K562 (cell line): ENCODE results near the gene ETS1. TPM values are rescaled to one million over a fixed set of nuclear protein-coding genes. Genes with fewer than 3 reads are reported as not detected.

Source experiments
- ATAC-seq: fragments of 200-7000 bp; cut with Tn5 transposase; 3 replicates; pipeline ENCODE4 v1.9.1; 2020; ENCODE audit warnings: moderate library complexity
- BruUV-seq: library from RNA; stranded (reverse); fragments of 400-500 nt; replicated peaks from 2 replicates; lab custom pipeline; 2021; lab: Mats Ljungman, UMichigan
- CTCF ChIA-PET: fragments of 300-600 bp; formaldehyde crosslinking; extraction: SDS; loops from one replicate; lab custom pipeline; 2021; ENCODE audit warnings: low intra/inter-chr PET ratio; lab: Yijun Ruan, JAX
- POLR2A ChIA-PET: fragments of 300-600, 350-650 bp; sonication (Branson Sonifier 250); formaldehyde crosslinking; extraction: SDS; loops from one replicate; lab custom pipeline; 2021; ENCODE audit warnings: antibody characterized with exemption, inconsistent platforms; lab: Yijun Ruan, JAX
- DNase-seq, 4 experiments: peaks; one replicate each; pipeline versions ENCODE4 v3.0.0 to v3.0.0-alpha.2; 2011 to 2018; ENCODE audit warnings: low spot score in 3 of 4, mixed read lengths in 3 of 4; ENCODE audit errors: extremely low read depth in 1 of 4
- FAIRE-seq: peaks from 2 replicates; lab custom pipeline; 2011; peaks lifted over from hg19 to GRCh38; lab: Jason Lieb, UNC
- H2AFZ ChIP-seq: 2 replicates; pipeline ENCODE4 v1.6.0; 2011; ENCODE audit warnings: low read depth, low read length, control low read depth, inconsistent platforms
- H3K27ac ChIP-seq: fragments of 200-600 bp; 3 replicates; pipeline ENCODE4 v1.8.0; 2011; ENCODE audit warnings: low read depth, mild to moderate bottlenecking, control low read depth, inconsistent platforms, low read length, moderate library complexity, mixed read lengths; ENCODE audit errors: extremely low read depth
- H3K27me3 ChIP-seq, 2 experiments: fragments of 300-600 bp in 1 of 2; 2 replicates in 1 of 2; 3 replicates in 1 of 2; pipeline versions ENCODE4 v1.6.0 to v1.8.0; 2011; ENCODE audit warnings: inconsistent platforms in 2 of 2, low read length in 2 of 2, mild to moderate bottlenecking in 1 of 2, mixed read lengths in 1 of 2, moderate library complexity in 1 of 2; ENCODE audit not compliant: control insufficient read depth in 2 of 2, insufficient read depth in 2 of 2
- H3K36me3 ChIP-seq: fragments of 300-600 bp; 3 replicates; pipeline ENCODE4 v1.8.0; 2011; ENCODE audit warnings: mild to moderate bottlenecking, low read length, inconsistent platforms; ENCODE audit not compliant: control insufficient read depth, insufficient read depth
- H3K4me1 ChIP-seq, 2 experiments: fragments of 200-600 bp in 1 of 2; replicated peaks in 1 of 2; 2 replicates in 1 of 2; 3 replicates in 1 of 2; pipeline versions ENCODE4 v1.5.1 to v1.8.0; 2011; ENCODE audit warnings: inconsistent platforms in 2 of 2, low read length in 2 of 2, mild to moderate bottlenecking in 1 of 2, mixed read lengths in 1 of 2, moderate library complexity in 1 of 2; ENCODE audit not compliant: control insufficient read depth in 2 of 2, insufficient read depth in 2 of 2
- H3K4me2 ChIP-seq: 2 replicates; pipeline ENCODE4 v1.6.1; 2011; ENCODE audit warnings: low read length, control low read depth, inconsistent platforms, mixed read lengths; ENCODE audit not compliant: insufficient read depth
- H3K4me3 ChIP-seq: fragments of 200-600 bp; sonication (generic), shearing (Covaris generic); 2 replicates; pipeline ENCODE4 v1.5.1; 2016; ENCODE audit warnings: control low read depth, inconsistent platforms
- H3K79me2 ChIP-seq: fragments of 200-600 bp; 3 replicates; pipeline ENCODE4 v1.8.0; 2011; ENCODE audit warnings: low read length, inconsistent platforms; ENCODE audit not compliant: control insufficient read depth, insufficient read depth
- H3K9ac ChIP-seq, 2 experiments: 2 replicates each; pipeline versions ENCODE4 v1.6.0 to v1.6.1; 2011; ENCODE audit warnings: low read depth in 2 of 2, low read length in 2 of 2, control low read depth in 1 of 2, inconsistent platforms in 1 of 2, mild to moderate bottlenecking in 1 of 2, mixed read lengths in 1 of 2; ENCODE audit not compliant: insufficient read depth in 1 of 2
- H3K9me1 ChIP-seq: one replicate; pipeline ENCODE4 v1.6.0; 2011; ENCODE audit warnings: inconsistent platforms, mild to moderate bottlenecking, low read length, moderate library complexity; ENCODE audit not compliant: control insufficient read depth, insufficient read depth
- H3K9me3 ChIP-seq: replicated peaks from 2 replicates; pipeline ENCODE4 v1.5.1; 2011; ENCODE audit warnings: low read depth, low read length, inconsistent platforms; ENCODE audit not compliant: control insufficient read depth, insufficient read depth
- H4K20me1 ChIP-seq: replicated peaks from 2 replicates; pipeline ENCODE4 v1.6.1; 2011; ENCODE audit warnings: low read length, inconsistent platforms, mixed read lengths; ENCODE audit not compliant: control insufficient read depth, insufficient read depth
- BACH1 ChIP-seq: fragments of 200-800 bp; sonication (Bioruptor generic); IDR thresholded peaks from 2 replicates; pipeline ENCODE4 v1.6.1; 2016; ENCODE audit warnings: missing genetic modification characterization, missing compliant biosample characterization
- BRCA1 ChIP-seq, 2 experiments: fragments of 450-650 bp in 1 of 2; sonication (generic) in 1 of 2; formaldehyde crosslinking in 1 of 2; IDR thresholded peaks; 2 replicates each; pipeline versions ENCODE4 v1.5.0 to v1.6.1; 2017 to 2020; ENCODE audit warnings: mild to moderate bottlenecking in 1 of 2, missing genetic modification reagents in 1 of 2
- FOSL1 ChIP-seq: fragments of 200-800 bp; sonication (Bioruptor generic); conservative IDR thresholded peaks from 2 replicates; pipeline ENCODE4 v1.6.1; 2016; ENCODE audit warnings: missing genetic modification characterization, missing compliant biosample characterization
- NUFIP1 ChIP-seq: fragments of 450-650 bp; IDR thresholded peaks from 2 replicates; pipeline ENCODE4 v1.6.1; 2018; ENCODE audit not compliant: partially characterized antibody
- ZNF609 ChIP-seq: sonication (generic); formaldehyde crosslinking; IDR thresholded peaks from 2 replicates; pipeline ENCODE4 v1.8.1; 2023; ENCODE audit warnings: missing genetic modification reagents, mild to moderate bottlenecking, borderline replicate concordance
- ZNF76 ChIP-seq: fragments of 250-450 bp; sonication (Bioruptor Pico); IDR thresholded peaks from 2 replicates; pipeline ENCODE4 v1.4.0; 2020; ENCODE audit warnings: mild to moderate bottlenecking, moderate library complexity, borderline replicate concordance
- ZSCAN29 ChIP-seq: fragments of 450-650 bp; IDR thresholded peaks from 2 replicates; pipeline ENCODE4 v1.6.1; 2017
- WGBS: fragments of 100-300 bp; shearing (Covaris generic); methylation state at CpG from one replicate; pipeline ENCODE4 v1.1.6; 2016; ENCODE audit warnings: low coverage, mixed read lengths; ENCODE audit not compliant: insufficient coverage; ENCODE audit errors: missing lambda C conversion rate; 5-methylcytosine and 5-hydroxymethylcytosine counted together
- in situ Hi-C: fragments of 300-500 bp; cut with MboI; formaldehyde crosslinking; loops from 4 replicates; pipeline ENCODE4 v1.15.0; 2018; ENCODE audit warnings: inconsistent platforms, mixed read lengths
- intact Hi-C: fragments of 100-400 bp; cut with micrococcal nuclease; formaldehyde crosslinking; loops from 2 replicates; pipeline ENCODE4 v1.14.2; 2022
- polyA plus RNA-seq, 8 experiments: library from polyadenylated mRNA; depleted of rRNA in 4 of 8; stranded (reverse) in 5 of 8; unstranded in 3 of 8; fragments of >200 nt; fragmentation: Nextera tagmentation in 2 of 8; fragmentation: Illumina TruSeq in 1 of 8; extraction: Ambion mirVana in 2 of 8; extraction: Trizol in 1 of 8; gene quantifications; 2 replicates each; pipeline versions ENCODE4 v1.2.1 to v1.2.3, GENCODE V29; 2011 to 2014; ENCODE audit warnings: inconsistent platforms in 1 of 8, missing spikeins in 1 of 8
- total RNA-seq, 7 experiments: library from RNA; depleted of rRNA in 6 of 7; stranded (reverse); fragments of >200 nt in 6 of 7; fragmentation: Illumina TruSeq in 2 of 7; extraction: Trizol in 2 of 7; gene quantifications; 2 replicates each; pipeline versions ENCODE4 v1.2.1 to v1.2.3, GENCODE V29; 2011 to 2021; ENCODE audit warnings: low replicate concordance in 1 of 7

ETS1 gene
- total and polyA plus RNA-seq, 9 of the 15 experiments (the other 6 are each of a cell fraction or from before 2014, with no cell fraction given), result 0.04 to 1.4 (median 0.23) TPM

DNA sequence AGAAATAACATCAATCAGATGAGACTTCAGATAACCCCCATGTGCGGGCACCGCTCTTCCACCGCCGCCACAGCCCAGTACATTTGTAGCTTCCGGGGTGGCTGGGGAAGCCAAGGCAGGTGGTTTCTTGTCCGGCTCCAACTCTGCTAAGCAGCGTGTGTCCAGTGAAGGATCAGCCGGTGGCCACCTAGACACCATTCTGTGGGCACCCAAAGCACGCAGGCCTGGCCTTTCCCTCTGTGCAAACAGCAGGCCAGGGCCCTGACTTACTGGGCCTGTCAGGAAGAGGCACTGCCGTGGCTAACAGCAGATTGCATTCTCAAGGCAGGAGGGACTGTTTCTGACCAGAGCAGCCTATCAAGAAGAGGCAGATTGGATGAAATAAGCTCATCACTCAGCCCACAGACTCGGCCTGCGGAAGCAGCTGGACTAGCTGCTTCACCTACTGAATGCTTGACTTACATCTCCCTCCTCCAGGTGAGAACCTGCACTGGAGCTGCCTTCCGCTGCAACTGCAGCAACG, 74.8 kb downstream of the ETS1 start:
- Histone ChIP-seq H3K4me3 (no peak overlapping the region), H3K9ac (no peak overlapping the region), H3K4me2 (no peak overlapping the region), H3K79me2 (no peaks in the 10 kb centered on the region), H4K20me1 (no peaks in the 10 kb centered on the region), H3K36me3 (no peaks in the 10 kb centered on the region), H3K9me3 (no peaks in the 10 kb centered on the region), H3K9me1 (no peaks in the 10 kb centered on the region), H3K27me3 (no peaks in the 10 kb centered on the region), H3K4me1 (no peaks in the 10 kb centered on the region; a peak in 1 of 5 replicates), H2AFZ (no peak overlapping the region), H3K27ac (no peak overlapping the region)
- ChIA-PET CTCF (no interaction called here), POLR2A (no interaction called here)
- FAIRE-seq, result no peak
- BruUV-seq, result no TSS peak
- 6% methylated on average over 14 of the region's 14 CpGs for WGBS
- in situ Hi-C loops, result no loop called here
- intact Hi-C loops, result no loop called here
- no peak for DNase-seq
- no peak for ATAC-seq
- TF ChIP-seq ZNF76 (CRISPR knock-in tag) (no peak), BRCA1 (IDR thresholded peaks at IDR 0.05) (no peak), BRCA1 (CRISPR knock-in tag; IDR thresholded peaks at IDR 0.05) (no peak), NUFIP1 (no peak), ZSCAN29 (no peak), ZNF609 (CRISPR knock-in tag) (no peak), FOSL1 (tag) (no peak), BACH1 (tag) (no peak)
